A673 (cell line): ENCODE measurements around the gene SMIM35. TPM values are rescaled to one million over a fixed set of nuclear protein-coding genes. Genes with fewer than 3 reads are reported as not detected.

ENCODE experiments used
- BruUV-seq: library from RNA; stranded (reverse); fragments of 400-500 nt; replicated peaks from 2 replicates; lab custom pipeline; 2021; lab: Mats Ljungman, UMichigan
- CTCF ChIA-PET: fragments of 300-600 bp; sonication (Branson Sonifier 250); formaldehyde crosslinking; loops from one replicate; lab custom pipeline; 2022; ENCODE audit warnings: antibody characterized with exemption; lab: Charles Lee
- POLR2A ChIA-PET: fragments of 300-600 bp; sonication (Branson Sonifier 250); formaldehyde crosslinking; loops from one replicate; lab custom pipeline; 2022; ENCODE audit warnings: antibody characterized with exemption; ENCODE audit not compliant: low non-redundant PET; lab: Charles Lee
- DNase-seq: peaks from one replicate; pipeline ENCODE4 v3.0.0-alpha.2; 2015; ENCODE audit warnings: low spot score
- H3K27ac ChIP-seq: fragments of 200-600 bp; sonication (generic); 2 replicates; pipeline ENCODE4 v1.5.1; 2016; ENCODE audit warnings: mixed run types, low read depth, mild to moderate bottlenecking, mixed read lengths, antibody characterized with exemption, low read length; ENCODE audit not compliant: poor library complexity, severe bottlenecking
- H3K27me3 ChIP-seq: fragments of 200-600 bp; sonication (generic); replicated peaks from 2 replicates; pipeline ENCODE4 v1.6.1; 2017; ENCODE audit warnings: mixed run types, low read depth, mild to moderate bottlenecking, mixed read lengths, antibody characterized with exemption, low read length; ENCODE audit not compliant: insufficient read depth, poor library complexity
- H3K36me3 ChIP-seq: fragments of 200-600 bp; sonication (generic); 2 replicates; pipeline ENCODE4 v1.6.1; 2016; ENCODE audit warnings: mixed run types, mild to moderate bottlenecking, mixed read lengths, antibody characterized with exemption, low read length; ENCODE audit not compliant: insufficient read depth, poor library complexity, severe bottlenecking
- H3K4me1 ChIP-seq: fragments of 200-600 bp; sonication (generic); 2 replicates; pipeline ENCODE4 v1.6.1; 2017; ENCODE audit warnings: mixed run types, mild to moderate bottlenecking, mixed read lengths, antibody characterized with exemption, low read length; ENCODE audit not compliant: insufficient read depth, poor library complexity, severe bottlenecking
- H3K4me3 ChIP-seq: fragments of 200-600 bp; sonication (generic); 2 replicates; pipeline ENCODE4 v1.5.1; 2016; ENCODE audit warnings: low read depth, mixed run types, mild to moderate bottlenecking, mixed read lengths, low read length; ENCODE audit not compliant: poor library complexity, severe bottlenecking
- H3K9me3 ChIP-seq: fragments of 200-600 bp; sonication (generic); 2 replicates; pipeline ENCODE4 v1.6.1; 2016; ENCODE audit warnings: mixed run types, low read depth, mild to moderate bottlenecking, mixed read lengths, antibody characterized with exemption, low read length; ENCODE audit not compliant: poor library complexity, severe bottlenecking
- EZH2 ChIP-seq: fragments of 200-600 bp; sonication (generic); IDR thresholded peaks from 2 replicates; pipeline ENCODE4 v1.6.1; 2017; ENCODE audit warnings: borderline replicate concordance, low read depth, mild to moderate bottlenecking, mixed read lengths, antibody characterized with exemption, low read length; ENCODE audit not compliant: poor library complexity, severe bottlenecking
- intact Hi-C: fragments of 100-400 bp; cut with micrococcal nuclease; formaldehyde crosslinking; loops from one replicate; pipeline ENCODE4 v1.10.0; 2022; ENCODE audit not compliant: unreplicated experiment
- total RNA-seq: library from RNA; stranded (reverse); gene quantifications from 2 replicates; pipeline ENCODE4 v1.2.3, GENCODE V29; 2021
- TF ChIP-seq, protein P1 (sequence below): fragments of 300-800, 200-600 bp; sonication (generic); conservative IDR thresholded peaks from 2 replicates; pipeline ENCODE4 v1.5.1; 2017; ENCODE audit warnings: low read depth, mild to moderate bottlenecking, antibody characterized with exemption, low read length, moderate library complexity, mixed read lengths

SMIM35 gene
- total RNA-seq, 1 experiment from 2014 or later: not detected

DNA sequence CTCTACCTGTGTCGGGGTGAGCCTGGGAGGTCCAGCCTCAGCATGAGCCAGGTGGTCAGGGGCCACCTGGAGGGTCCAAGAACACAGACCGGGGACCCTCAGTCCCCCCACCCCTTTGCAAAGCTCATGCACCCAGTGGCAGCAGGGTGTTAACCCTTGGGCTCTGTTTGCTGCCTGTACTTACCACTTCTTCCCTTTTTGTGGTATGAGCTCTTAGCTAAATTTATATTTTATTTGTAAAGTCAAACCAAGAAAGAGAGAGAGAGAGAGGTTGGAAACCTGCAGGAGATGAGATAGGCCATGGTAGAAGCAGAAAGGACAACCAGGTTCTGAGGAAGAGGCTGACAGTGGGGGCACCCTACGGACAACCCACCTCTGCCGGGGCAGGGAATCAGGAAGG lies 70.7 kb downstream of the SMIM35 start:
- Histone ChIP-seq H3K27ac (no peak overlapping the region), H3K27me3 (peaks cover 50% of the 10 kb centered on the region), H3K4me3 (no peak overlapping the region), H3K36me3 (no peaks in the 10 kb centered on the region), H3K9me3 (peaks cover 4% of the 10 kb centered on the region), H3K4me1 (no peaks in the 10 kb centered on the region)
- ChIA-PET CTCF (no interaction called here), POLR2A (interaction anchor here (0.6 kb wide), 1 partner anchor 571 kb away, joined by 4 read pairs; no protein-coding TSS in a partner anchor)
- intact Hi-C loops: no loop called here
- no TSS peak for BruUV-seq
- no peak for TF ChIP-seq EZH2
- TF ChIP-seq, protein P1, sequence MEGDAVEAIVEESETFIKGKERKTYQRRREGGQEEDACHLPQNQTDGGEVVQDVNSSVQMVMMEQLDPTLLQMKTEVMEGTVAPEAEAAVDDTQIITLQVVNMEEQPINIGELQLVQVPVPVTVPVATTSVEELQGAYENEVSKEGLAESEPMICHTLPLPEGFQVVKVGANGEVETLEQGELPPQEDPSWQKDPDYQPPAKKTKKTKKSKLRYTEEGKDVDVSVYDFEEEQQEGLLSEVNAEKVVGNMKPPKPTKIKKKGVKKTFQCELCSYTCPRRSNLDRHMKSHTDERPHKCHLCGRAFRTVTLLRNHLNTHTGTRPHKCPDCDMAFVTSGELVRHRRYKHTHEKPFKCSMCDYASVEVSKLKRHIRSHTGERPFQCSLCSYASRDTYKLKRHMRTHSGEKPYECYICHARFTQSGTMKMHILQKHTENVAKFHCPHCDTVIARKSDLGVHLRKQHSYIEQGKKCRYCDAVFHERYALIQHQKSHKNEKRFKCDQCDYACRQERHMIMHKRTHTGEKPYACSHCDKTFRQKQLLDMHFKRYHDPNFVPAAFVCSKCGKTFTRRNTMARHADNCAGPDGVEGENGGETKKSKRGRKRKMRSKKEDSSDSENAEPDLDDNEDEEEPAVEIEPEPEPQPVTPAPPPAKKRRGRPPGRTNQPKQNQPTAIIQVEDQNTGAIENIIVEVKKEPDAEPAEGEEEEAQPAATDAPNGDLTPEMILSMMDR: no peak
- DNase-seq: no peak

DNA sequence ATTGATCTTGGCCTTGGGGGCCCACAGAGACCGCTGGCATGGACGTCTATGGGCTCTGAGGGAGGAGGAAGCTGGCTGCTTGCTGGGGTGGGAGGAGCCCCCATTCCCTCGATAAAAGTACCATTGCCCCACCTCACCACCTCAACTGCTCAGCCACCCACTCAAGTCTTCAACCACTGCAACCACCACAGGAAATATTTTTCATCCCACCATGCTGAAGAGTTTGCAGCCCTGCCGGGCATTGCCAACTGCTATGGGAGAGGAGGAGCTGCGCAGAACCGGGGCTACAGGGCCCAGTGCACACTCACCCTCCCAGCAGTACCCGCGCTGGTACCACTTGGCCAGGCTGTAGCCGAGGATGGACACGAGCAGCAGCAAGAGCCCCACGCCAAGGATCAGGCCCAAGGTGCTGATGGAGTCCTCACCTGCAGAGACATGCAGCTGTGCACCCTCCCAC lies 71.3 kb downstream of the SMIM35 start:
- CTCF ChIA-PET: no interaction called here
- POLR2A ChIA-PET: interaction anchor here (0.6 kb wide), 1 partner anchor 570 kb away, joined by 4 read pairs; no protein-coding TSS in a partner anchor
- BruUV-seq: no TSS peak
- H3K36me3 ChIP-seq: no peaks in the 10 kb centered on the region
- intact Hi-C loops: no loop called here
- peaks cover 49% of the 10 kb centered on the region for H3K27me3 ChIP-seq
- H3K4me3 ChIP-seq: no peak overlapping the region
- DNase-seq: no peak
- no peak overlapping the region for H3K27ac ChIP-seq
- no peaks in the 10 kb centered on the region for H3K4me1 ChIP-seq
- H3K9me3 ChIP-seq: no peaks in the 10 kb centered on the region
- no peak for TF ChIP-seq EZH2
- TF ChIP-seq, protein P1: no peak

DNA sequence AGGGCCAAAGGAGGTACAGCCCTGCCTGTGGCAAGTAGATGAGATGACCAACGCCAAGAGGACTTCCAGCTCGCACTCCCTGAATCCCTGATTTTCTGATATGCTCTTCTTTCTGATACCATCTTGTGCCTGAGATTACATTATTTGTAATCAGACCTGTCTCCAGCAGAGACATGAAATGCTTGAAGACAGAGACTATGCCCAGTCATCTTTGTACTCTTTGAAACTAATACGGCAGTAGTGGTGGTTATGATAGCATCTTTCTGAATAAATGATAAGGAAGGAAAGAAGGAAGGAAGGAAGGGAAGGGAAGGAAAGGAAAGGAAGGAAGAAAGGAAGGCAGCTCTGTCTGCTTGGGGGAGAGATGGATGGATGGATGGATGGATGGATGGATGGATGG lies 72.7 kb downstream of the SMIM35 start:
- ChIA-PET CTCF (no interaction called here), POLR2A (no interaction called here)
- Histone ChIP-seq H3K27me3 (peaks cover 47% of the 10 kb centered on the region), H3K27ac (no peak overlapping the region), H3K36me3 (no peaks in the 10 kb centered on the region), H3K4me3 (no peak overlapping the region), H3K9me3 (no peaks in the 10 kb centered on the region), H3K4me1 (no peaks in the 10 kb centered on the region)
- TF ChIP-seq, protein P1: no peak
- TF ChIP-seq EZH2: no peak
- no TSS peak for BruUV-seq
- intact Hi-C loops: no loop called here
- no peak for DNase-seq
